Fibroblast of the aortic adventitia (primary cell): ENCODE measurements around the gene ANKRD26. TPM values are rescaled to one million over a fixed set of nuclear protein-coding genes. Genes with fewer than 3 reads are reported as not detected.

ENCODE experiments used
- DNase-seq: peaks from one replicate; pipeline ENCODE4 v3.0.0-alpha.2; 2010; ENCODE audit warnings: low read depth
- H3K4me3 ChIP-seq: 2 replicates; pipeline ENCODE4 v1.5.1; 2011; ENCODE audit warnings: low read depth, mild to moderate bottlenecking, control low read depth, low read length, moderate library complexity
- CTCF ChIP-seq: IDR thresholded peaks from 2 replicates; pipeline ENCODE4 v1.5.1; 2011; ENCODE audit warnings: mild to moderate bottlenecking, low read length, control low read depth, inconsistent platforms; ENCODE audit not compliant: insufficient read depth
- small RNA-seq: library from RNA; depleted of rRNA; stranded (forward); fragments of <200 nt; gene quantifications from one replicate; pipeline ENCODE3, GENCODE V24; 2012
- total RNA-seq: library from RNA; depleted of rRNA; stranded (reverse); fragments of >200 nt; gene quantifications from 2 replicates; pipeline ENCODE4 v1.2.3, GENCODE V29; 2012; ENCODE audit warnings: low replicate concordance

The ANKRD26 gene
- total RNA-seq, 1 donor: 16.0 TPM

GRCh38 chr10:26969145-26969926 lies 131.0 kb downstream of the ANKRD26 start:
- TF ChIP-seq CTCF: no peak
- no peak for DNase-seq
- no peak overlapping the region for H3K4me3 ChIP-seq

GRCh38 chr10:26962835-26963234 lies 137.5 kb downstream of the ANKRD26 start:
- no peak for TF ChIP-seq CTCF
- no peak for DNase-seq
- no peak overlapping the region for H3K4me3 ChIP-seq

- H3K4me3 ChIP-seq: no peak overlapping the region
- no peak for TF ChIP-seq CTCF
- peak; percentile 43 for DNase-seq
Observed at GRCh38 chr10:26960308-26960707, 140.0 kb downstream of the ANKRD26 start.

- no peak for TF ChIP-seq CTCF
- no peak for DNase-seq
- H3K4me3 ChIP-seq: no peak overlapping the region
Observed at GRCh38 chr10:26959841-26960240, 140.5 kb downstream of the ANKRD26 start.

Small RNA genes within 50 kb of the gene (small RNA-seq; reads per million reads assigned to genes)
- gene RNU6-490P: 0.95 reads per million, percentile 31 among the genes with 10 or more reads in this experiment

Other genes with a start within 250 kb of the ANKRD26 start
- gene ABI1, start 239.5 kb downstream of the ANKRD26 start, total RNA-seq: 18.6 and 71.4 TPM in 2 replicates
- 71.8 and 89.9 TPM in 2 replicates for gene YME1L1, start 53.9 kb upstream of the ANKRD26 start, total RNA-seq
- gene MASTL, start 54.9 kb upstream of the ANKRD26 start, total RNA-seq: 16.4 and 36.2 TPM in 2 replicates
- 26.8 and 58.4 TPM in 2 replicates for gene ACBD5, start 140.3 kb upstream of the ANKRD26 start, total RNA-seq